Breast epithelium (tissue), 4 donors: Measurements from ENCODE around the gene DUSP3. TPM values are rescaled to one million over a fixed set of nuclear protein-coding genes. Genes with fewer than 3 reads are reported as not detected.

ENCODE experiments used
- DNase-seq, 2 donors: peaks; one replicate each; pipeline ENCODE4 v3.0.0-alpha.2; 2019; ENCODE audit warnings: low spot score in 2 of 2
- H3K27ac ChIP-seq, 2 donors: fragments of 200-600 bp; sonication (generic) in 1 of 2; one replicate each; pipeline ENCODE4 v1.5.1; 2016 to 2019; ENCODE audit warnings: mild to moderate bottlenecking in 1 of 2
- H3K27me3 ChIP-seq, 2 donors: fragments of 200-600 bp; sonication (generic) in 1 of 2; one replicate each; pipeline versions ENCODE4 v1.5.1 to v1.6.0; 2017 to 2019; ENCODE audit warnings: control low read depth in 1 of 2, mild to moderate bottlenecking in 1 of 2
- H3K36me3 ChIP-seq: fragments of 200-600 bp; one replicate; pipeline ENCODE4 v1.5.1; 2019
- H3K4me1 ChIP-seq, 2 donors: fragments of 200-600 bp; sonication (generic); one replicate each; pipeline ENCODE4 v1.5.1; 2016 to 2019; ENCODE audit warnings: control low read depth in 1 of 2
- H3K4me3 ChIP-seq, 3 donors: fragments of 200-600 bp; sonication (generic); 1 replicate in 2 of 3; 2 replicates in 1 of 3; pipeline ENCODE4 v1.5.1; 2016 to 2019; ENCODE audit warnings: mild to moderate bottlenecking in 3 of 3, moderate library complexity in 2 of 3
- H3K9me3 ChIP-seq, 2 donors: fragments of 200-600 bp; sonication (generic) in 1 of 2; one replicate each; pipeline ENCODE4 v1.5.1; 2016 to 2019; ENCODE audit warnings: control low read depth in 1 of 2
- POLR2A ChIP-seq: fragments of 450-650 bp; IDR thresholded peaks from one replicate; pipeline ENCODE4 v1.6.1; 2016; ENCODE audit warnings: antibody characterized with exemption, mild to moderate bottlenecking, moderate library complexity
- POLR2AphosphoS5 ChIP-seq, 3 donors: sonication (generic); formaldehyde crosslinking; IDR thresholded peaks; one replicate each; pipeline ENCODE4 v1.6.1; 2017; ENCODE audit warnings: antibody characterized with exemption in 3 of 3
- intact Hi-C: fragments of 100-400 bp; cut with DNase I; formaldehyde crosslinking; loops from one replicate; pipeline ENCODE4 v1.15.1; 2023; ENCODE audit warnings: low total_unique reads
- total RNA-seq, 3 donors: library from RNA; depleted of rRNA; stranded (reverse); fragments of >200 nt; gene quantifications; one replicate each; pipeline ENCODE4 v1.1.0, GENCODE V29; 2016
- TF ChIP-seq, protein P1 (sequence below), 3 donors: fragments of 450-650 bp; IDR thresholded peaks; one replicate each; pipeline ENCODE4 v1.5.1; 2016 to 2017; ENCODE audit warnings: antibody characterized with exemption in 3 of 3, mild to moderate bottlenecking in 3 of 3, moderate library complexity in 3 of 3

Gene DUSP3
- total RNA-seq, 3 donors from 2014 or later: 51.5 to 74.9 (median 62.6) TPM

DNA sequence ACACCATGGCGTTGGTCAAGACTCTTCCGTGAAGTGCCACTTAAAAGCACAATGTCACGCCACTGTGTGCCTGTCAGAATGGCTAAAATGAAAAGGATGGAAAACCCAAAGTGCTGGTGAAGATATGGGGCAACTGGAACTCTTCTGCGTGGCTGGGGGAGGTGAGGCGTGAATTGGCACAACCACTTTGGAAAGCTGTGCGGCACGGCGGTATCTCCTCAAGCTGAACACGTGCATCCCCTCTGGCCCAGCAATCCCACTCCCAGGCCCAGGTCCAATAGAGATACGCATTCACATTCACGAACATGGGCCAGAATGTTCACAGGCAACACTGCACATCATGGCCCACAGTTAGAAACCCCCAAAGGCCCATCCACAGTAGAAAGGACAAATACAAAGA lies 8.9 kb downstream of the DUSP3 start:
- H3K9me3 ChIP-seq: no peaks in the 10 kb centered on the region
- no peaks in the 10 kb centered on the region for H3K27me3 ChIP-seq
- peaks cover 22% of the 10 kb centered on the region for H3K36me3 ChIP-seq
- H3K4me1 ChIP-seq: no peaks in the 10 kb centered on the region
- intact Hi-C loops: loop anchor here (10.0 kb wide), 1 partner anchor 65 kb away; the partner anchor contains the start of gene MPP3
- H3K27ac ChIP-seq: no peak overlapping the region
- TF ChIP-seq POLR2A (no peak), POLR2AphosphoS5 (IDR thresholded peaks at IDR 0.05) (no peak)
- TF ChIP-seq, protein P1, sequence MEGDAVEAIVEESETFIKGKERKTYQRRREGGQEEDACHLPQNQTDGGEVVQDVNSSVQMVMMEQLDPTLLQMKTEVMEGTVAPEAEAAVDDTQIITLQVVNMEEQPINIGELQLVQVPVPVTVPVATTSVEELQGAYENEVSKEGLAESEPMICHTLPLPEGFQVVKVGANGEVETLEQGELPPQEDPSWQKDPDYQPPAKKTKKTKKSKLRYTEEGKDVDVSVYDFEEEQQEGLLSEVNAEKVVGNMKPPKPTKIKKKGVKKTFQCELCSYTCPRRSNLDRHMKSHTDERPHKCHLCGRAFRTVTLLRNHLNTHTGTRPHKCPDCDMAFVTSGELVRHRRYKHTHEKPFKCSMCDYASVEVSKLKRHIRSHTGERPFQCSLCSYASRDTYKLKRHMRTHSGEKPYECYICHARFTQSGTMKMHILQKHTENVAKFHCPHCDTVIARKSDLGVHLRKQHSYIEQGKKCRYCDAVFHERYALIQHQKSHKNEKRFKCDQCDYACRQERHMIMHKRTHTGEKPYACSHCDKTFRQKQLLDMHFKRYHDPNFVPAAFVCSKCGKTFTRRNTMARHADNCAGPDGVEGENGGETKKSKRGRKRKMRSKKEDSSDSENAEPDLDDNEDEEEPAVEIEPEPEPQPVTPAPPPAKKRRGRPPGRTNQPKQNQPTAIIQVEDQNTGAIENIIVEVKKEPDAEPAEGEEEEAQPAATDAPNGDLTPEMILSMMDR (IDR thresholded peaks at IDR 0.05): no peak
- no peak overlapping the region for H3K4me3 ChIP-seq
- DNase-seq: no peak

DNA sequence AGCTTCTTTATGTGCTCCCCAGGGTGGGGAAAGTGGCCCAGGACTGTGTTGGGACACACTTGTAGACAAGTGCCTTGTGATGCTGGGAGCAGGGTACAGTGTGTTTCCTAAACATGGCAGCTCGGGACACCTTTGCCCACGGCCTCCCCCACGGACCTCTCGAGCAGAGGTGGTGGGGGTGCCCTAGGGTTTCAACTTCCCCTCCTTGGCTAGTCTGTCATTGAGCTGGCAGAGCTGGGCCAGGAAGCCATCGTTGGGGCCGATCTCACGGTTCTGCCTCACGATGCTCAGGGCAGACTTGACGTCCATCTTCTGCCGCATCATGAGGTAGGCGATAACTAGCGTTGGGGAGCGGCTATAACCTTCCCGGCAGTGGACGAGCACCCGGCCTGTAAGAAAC lies 9.4 kb downstream of the DUSP3 start:
- DNase-seq: no peak
- Histone ChIP-seq H3K9me3 (no peaks in the 10 kb centered on the region), H3K4me1 (no peaks in the 10 kb centered on the region), H3K36me3 (peaks cover 18% of the 10 kb centered on the region), H3K4me3 (no peak overlapping the region), H3K27ac (peak overlapping the region in 1 of 2 donors; percentile 32), H3K27me3 (no peaks in the 10 kb centered on the region)
- TF ChIP-seq POLR2AphosphoS5 (IDR thresholded peaks at IDR 0.05) (no peak), POLR2A (no peak)
- TF ChIP-seq, protein P1 (IDR thresholded peaks at IDR 0.05): no peak
- intact Hi-C loops: no loop called here

DNA sequence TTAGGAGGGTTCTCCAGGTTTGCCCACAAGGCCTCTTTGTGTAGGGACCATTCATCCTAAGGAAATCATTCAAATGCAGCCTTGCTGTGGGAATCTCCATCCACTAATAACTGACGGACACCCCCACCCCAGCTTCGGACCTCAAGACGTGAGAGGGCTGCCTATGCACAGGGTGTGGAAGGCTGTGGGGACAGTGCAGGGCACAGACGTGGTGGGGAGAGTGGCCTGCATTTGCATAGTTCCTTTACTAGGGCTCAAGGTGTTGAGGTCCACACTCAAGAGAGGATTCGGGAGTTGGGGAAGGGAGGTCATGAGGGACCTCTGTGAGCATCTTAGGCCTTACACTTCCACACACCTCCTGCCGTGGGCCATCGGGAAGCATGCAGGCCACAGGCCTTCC lies 9.8 kb downstream of the DUSP3 start:
- DNase-seq: no peak

DNA sequence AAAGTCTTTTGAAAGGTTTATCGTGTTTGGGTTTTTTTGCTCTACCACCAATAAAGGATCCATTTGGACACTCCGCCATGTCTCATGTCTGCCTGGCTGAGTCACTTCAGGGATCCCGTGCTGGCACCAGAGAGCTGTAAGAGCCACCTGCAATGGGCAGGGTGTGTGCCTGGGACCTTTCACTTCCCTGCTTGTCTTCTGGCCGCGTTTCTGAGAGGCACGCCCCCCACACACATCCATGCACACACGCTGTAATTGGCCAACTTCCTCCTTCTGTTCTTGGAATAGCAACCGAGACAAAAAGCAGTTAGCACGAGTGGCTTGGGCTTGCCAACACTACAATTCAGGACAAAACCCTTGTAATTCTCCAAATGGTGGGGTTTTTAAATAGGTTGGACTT lies 10.4 kb downstream of the DUSP3 start:
- Histone ChIP-seq H3K36me3 (peaks cover 12% of the 10 kb centered on the region), H3K27me3 (no peaks in the 10 kb centered on the region), H3K4me3 (no peak overlapping the region), H3K4me1 (no peaks in the 10 kb centered on the region), H3K9me3 (no peaks in the 10 kb centered on the region), H3K27ac (no peak overlapping the region)
- DNase-seq: peak in 1 of 2 donors; percentile 45
- intact Hi-C loops: no loop called here
- TF ChIP-seq, protein P1 (IDR thresholded peaks at IDR 0.05): no peak
- TF ChIP-seq POLR2AphosphoS5 (IDR thresholded peaks at IDR 0.05): peak in 2 of 3 donors; percentile 38 to 42
- no peak for TF ChIP-seq POLR2A

More for the DNA sequence above, 9.8 kb downstream of the DUSP3 start:
- Histone ChIP-seq H3K4me1 (no peaks in the 10 kb centered on the region), H3K27ac (peak overlapping the region in 1 of 2 donors; percentile 32), H3K4me3 (no peak overlapping the region), H3K9me3 (no peaks in the 10 kb centered on the region), H3K36me3 (peaks cover 14% of the 10 kb centered on the region), H3K27me3 (no peaks in the 10 kb centered on the region)
- TF ChIP-seq POLR2AphosphoS5 (IDR thresholded peaks at IDR 0.05) (no peak), POLR2A (no peak)
- TF ChIP-seq, protein P1 (IDR thresholded peaks at IDR 0.05): no peak
- intact Hi-C loops: no loop called here

DNA sequence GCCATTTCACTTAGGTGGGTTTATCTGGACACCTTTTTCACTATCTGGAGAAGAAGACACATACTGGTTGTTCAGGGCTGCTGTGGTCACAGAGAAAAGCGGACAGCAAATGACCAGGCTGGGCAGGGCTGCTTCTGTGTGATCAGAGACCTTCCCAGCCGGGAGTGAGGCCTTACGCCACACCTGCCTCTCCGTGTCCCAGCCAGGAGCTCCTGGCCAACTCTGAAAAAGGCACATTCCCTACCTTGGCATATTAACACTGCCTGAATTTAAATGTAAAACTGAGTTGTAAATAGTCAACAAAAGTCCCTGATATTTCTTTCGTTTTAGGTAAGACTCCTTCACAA lies 11.1 kb downstream of the DUSP3 start:
- DNase-seq: no peak
- Histone ChIP-seq H3K27me3 (no peaks in the 10 kb centered on the region), H3K4me3 (no peak overlapping the region), H3K27ac (no peak overlapping the region), H3K9me3 (no peaks in the 10 kb centered on the region), H3K36me3 (peaks cover 9% of the 10 kb centered on the region), H3K4me1 (no peaks in the 10 kb centered on the region)
- TF ChIP-seq, protein P1 (IDR thresholded peaks at IDR 0.05): no peak
- TF ChIP-seq POLR2AphosphoS5 (IDR thresholded peaks at IDR 0.05) (no peak), POLR2A (no peak)
- intact Hi-C loops: no loop called here
